Gastroesophageal sphincter (tissue), 4 donors: Measurements from ENCODE around the gene INTS7. TPM values are rescaled to one million over a fixed set of nuclear protein-coding genes. Genes with fewer than 3 reads are reported as not detected.

Experiments
- ATAC-seq: fragments of 150-250 bp; one replicate; pipeline ENCODE4 v1.9.1; 2016; ENCODE audit warnings: mild to moderate bottlenecking, moderate library complexity
- H3K27ac ChIP-seq, 4 donors: fragments of 200-600 bp; sonication (generic) in 3 of 4; 1 replicate in 3 of 4; 2 replicates in 1 of 4; pipeline ENCODE4 v1.5.1; 2016 to 2019
- H3K27me3 ChIP-seq: fragments of 200-600 bp; sonication (generic); one replicate; pipeline ENCODE4 v1.5.1; 2019
- H3K36me3 ChIP-seq, 2 donors: fragments of 200-600 bp; sonication (generic); one replicate each; pipeline ENCODE4 v1.5.1; 2019; ENCODE audit warnings: control low read depth in 1 of 2
- H3K4me1 ChIP-seq, 3 donors: fragments of 200-600 bp; sonication (generic); 1 replicate in 2 of 3; 2 replicates in 1 of 3; pipeline ENCODE4 v1.5.1; 2016 to 2019; ENCODE audit warnings: control low read depth in 2 of 3
- H3K4me3 ChIP-seq, 2 donors: fragments of 200-600 bp; sonication (generic); one replicate each; pipeline ENCODE4 v1.5.1; 2019; ENCODE audit warnings: mild to moderate bottlenecking in 1 of 2, moderate library complexity in 1 of 2
- H3K9me3 ChIP-seq, 3 donors: fragments of 200-600 bp; sonication (generic); one replicate each; pipeline ENCODE4 v1.5.1; 2017 to 2019; ENCODE audit warnings: control low read depth in 2 of 3
- CTCF ChIP-seq, 4 experiments: fragments of 200-600 bp in 2 of 4; fragments of 450-650 bp in 2 of 4; sonication (generic) in 1 of 4; IDR thresholded peaks; one replicate each; pipeline ENCODE4 v1.5.1; 2017 to 2019; ENCODE audit warnings: antibody characterized with exemption in 4 of 4, mild to moderate bottlenecking in 2 of 4, moderate library complexity in 2 of 4
- EP300 ChIP-seq: sonication (generic); formaldehyde crosslinking; IDR thresholded peaks from one replicate; pipeline ENCODE4 v1.6.1; 2017; ENCODE audit warnings: antibody characterized with exemption, mild to moderate bottlenecking
- POLR2A ChIP-seq, 2 donors: fragments of 450-650 bp; IDR thresholded peaks; one replicate each; pipeline ENCODE4 v1.6.1; 2017; ENCODE audit warnings: antibody characterized with exemption in 2 of 2, mild to moderate bottlenecking in 2 of 2, moderate library complexity in 1 of 2
- POLR2AphosphoS5 ChIP-seq: sonication (generic); formaldehyde crosslinking; IDR thresholded peaks from one replicate; pipeline ENCODE4 v1.6.1; 2017; ENCODE audit warnings: antibody characterized with exemption
- WGBS, 2 donors: methylation state at CpG; one replicate each; pipeline ENCODE4 v1.1.5; 2018; ENCODE audit warnings: low coverage in 1 of 2; 5-methylcytosine and 5-hydroxymethylcytosine counted together
- small RNA-seq, 4 donors: library from RNA; depleted of rRNA; stranded (forward); fragments of <200 nt; gene quantifications; one replicate each; pipeline ENCODE3, GENCODE V24; 2016
- total RNA-seq, 4 donors: library from RNA; depleted of rRNA; stranded (reverse); fragments of >200 nt; gene quantifications; one replicate each; pipeline ENCODE4 v1.1.0, GENCODE V29; 2016

INTS7 gene
- total RNA-seq, 4 donors from 2014 or later, result 6.1 to 14.2 (median 8.2) TPM

DNA sequence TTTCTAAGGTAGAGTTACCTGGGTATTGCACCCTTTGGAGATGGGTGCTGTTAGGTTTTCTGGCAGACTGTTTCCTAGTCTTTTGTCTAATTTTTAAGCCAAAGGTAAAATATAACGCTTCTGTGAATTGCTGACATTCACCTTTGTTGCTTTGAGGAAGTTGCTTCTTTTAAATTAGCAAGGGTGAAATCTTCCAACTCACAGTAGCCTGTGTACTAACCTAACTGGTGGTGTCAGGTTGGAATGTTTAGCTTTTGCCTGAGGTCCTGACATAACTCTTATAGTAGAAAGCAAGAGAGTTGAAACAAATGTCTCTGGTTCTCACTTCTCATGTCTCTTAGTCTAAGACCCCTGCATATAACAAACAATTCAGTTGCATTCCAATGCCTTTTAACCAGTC, 143.6 kb downstream of the INTS7 start:
- no peak overlapping the region for H3K27ac ChIP-seq
- TF ChIP-seq POLR2AphosphoS5 (no peak), EP300 (no peak), CTCF (IDR thresholded peaks at IDR 0.05) (no peak), POLR2A (IDR thresholded peaks at IDR 0.05) (no peak)
- H3K27me3 ChIP-seq, result peaks cover 8% of the 10 kb centered on the region
- no peak for ATAC-seq
- no peaks in the 10 kb centered on the region for H3K36me3 ChIP-seq
- no peaks in the 10 kb centered on the region for H3K4me1 ChIP-seq
- H3K4me3 ChIP-seq, result no peak overlapping the region
- H3K9me3 ChIP-seq, result no peaks in the 10 kb centered on the region
- 67 to 100% methylated on average over 1 of the region's 1 CpG for WGBS, 2 donors

Small RNAs within 50 kb of the gene (small RNA-seq; reads per million reads assigned to genes)
- gene MIR3122 (0 reads per million in 4 donors), gene RF00568 (0 reads per million in 4 donors)

Other genes starting within 250 kb of the INTS7 start
- gene LPGAT1, start 204.8 kb downstream of the INTS7 start, total RNA-seq, result 10 to 100 TPM; 48.1 to 66.6 (median 53.3) TPM
- gene DTL, start 191 bp upstream of the INTS7 start, total RNA-seq, result 1 to 10 TPM in 1 of 4 donors, under 1 TPM in 2, not detected in 1; 0.08 to 1.6 (median 0.54) TPM
- 10 to 100 TPM; 43.2 to 88.9 (median 59.5) TPM for gene PPP2R5A, start 249.9 kb upstream of the INTS7 start, total RNA-seq